ENCODE measurements around the gene KIAA1614. TPM values are rescaled to one million over a fixed set of nuclear protein-coding genes. Genes with fewer than 3 reads are reported as not detected.

Gene KIAA1614
- total and polyA plus RNA-seq, 3 donors from 2014 or later: 3.7 to 4.0 (median 3.7) TPM

DNA sequence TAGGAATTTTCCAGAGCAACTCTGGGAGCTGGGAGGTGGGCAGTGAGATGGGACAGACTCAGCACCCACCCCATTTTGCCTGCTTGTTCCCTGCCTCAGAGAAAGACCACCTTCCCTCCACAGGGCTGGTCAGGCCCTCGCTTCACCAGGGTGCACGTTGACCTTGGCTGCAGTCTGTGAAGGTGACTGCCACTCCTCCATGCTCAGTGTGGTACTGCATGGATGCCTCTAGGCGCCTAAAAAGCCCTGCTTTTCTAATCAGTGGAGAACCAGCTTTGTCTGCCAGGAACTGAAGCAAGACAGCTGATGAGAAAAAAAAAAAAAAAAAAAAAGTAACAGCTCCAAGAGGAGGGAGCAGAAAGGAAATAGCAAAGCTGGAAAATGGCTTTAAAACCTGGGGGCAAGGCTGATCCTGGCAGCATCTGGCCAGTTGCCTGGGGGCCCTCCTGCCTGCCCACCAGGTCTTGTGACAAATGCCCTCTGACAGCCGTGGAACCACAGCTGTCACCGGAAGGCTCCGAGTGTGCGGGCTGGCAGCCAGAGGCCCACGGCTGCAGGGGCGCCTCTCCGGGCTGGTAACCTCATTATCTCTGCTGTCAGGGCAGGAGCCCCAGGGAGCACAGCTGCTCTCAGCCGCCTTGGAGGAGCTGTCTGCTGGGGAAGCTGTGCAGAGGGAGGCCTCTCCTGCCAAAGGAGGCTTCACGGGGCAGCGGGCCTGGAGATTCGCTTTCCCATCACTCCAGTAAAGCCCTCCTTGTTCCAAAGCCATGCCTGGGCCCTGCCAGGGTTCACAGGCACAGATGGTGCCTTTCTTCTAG is 13.7 kb downstream of the KIAA1614 start:
- intact Hi-C loops (cut with DNase I; ENCODE audit: low total_unique reads): no loop called here
- no peak overlapping the region for H3K4me3 ChIP-seq
- WGBS, 2 donors: 17 to 57% methylated on average over 11 to 14 of the region's 14 CpGs
- peaks cover 37% of the 10 kb centered on the region for H3K4me1 ChIP-seq
- H3K9me3 ChIP-seq: no peaks in the 10 kb centered on the region
- H3K27me3 ChIP-seq: no peaks in the 10 kb centered on the region
- peak; percentile 59 for DNase-seq
- TF ChIP-seq POLR2A (IDR thresholded peaks at IDR 0.05): no peak
- TF ChIP-seq, protein P1, sequence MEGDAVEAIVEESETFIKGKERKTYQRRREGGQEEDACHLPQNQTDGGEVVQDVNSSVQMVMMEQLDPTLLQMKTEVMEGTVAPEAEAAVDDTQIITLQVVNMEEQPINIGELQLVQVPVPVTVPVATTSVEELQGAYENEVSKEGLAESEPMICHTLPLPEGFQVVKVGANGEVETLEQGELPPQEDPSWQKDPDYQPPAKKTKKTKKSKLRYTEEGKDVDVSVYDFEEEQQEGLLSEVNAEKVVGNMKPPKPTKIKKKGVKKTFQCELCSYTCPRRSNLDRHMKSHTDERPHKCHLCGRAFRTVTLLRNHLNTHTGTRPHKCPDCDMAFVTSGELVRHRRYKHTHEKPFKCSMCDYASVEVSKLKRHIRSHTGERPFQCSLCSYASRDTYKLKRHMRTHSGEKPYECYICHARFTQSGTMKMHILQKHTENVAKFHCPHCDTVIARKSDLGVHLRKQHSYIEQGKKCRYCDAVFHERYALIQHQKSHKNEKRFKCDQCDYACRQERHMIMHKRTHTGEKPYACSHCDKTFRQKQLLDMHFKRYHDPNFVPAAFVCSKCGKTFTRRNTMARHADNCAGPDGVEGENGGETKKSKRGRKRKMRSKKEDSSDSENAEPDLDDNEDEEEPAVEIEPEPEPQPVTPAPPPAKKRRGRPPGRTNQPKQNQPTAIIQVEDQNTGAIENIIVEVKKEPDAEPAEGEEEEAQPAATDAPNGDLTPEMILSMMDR (IDR thresholded peaks at IDR 0.05): no peak
- no peaks in the 10 kb centered on the region for H3K36me3 ChIP-seq (ENCODE audit: low read depth, missing control alignments)
- H3K27ac ChIP-seq: peak overlapping the region in 1 of 2 donors; percentile 8

DNA sequence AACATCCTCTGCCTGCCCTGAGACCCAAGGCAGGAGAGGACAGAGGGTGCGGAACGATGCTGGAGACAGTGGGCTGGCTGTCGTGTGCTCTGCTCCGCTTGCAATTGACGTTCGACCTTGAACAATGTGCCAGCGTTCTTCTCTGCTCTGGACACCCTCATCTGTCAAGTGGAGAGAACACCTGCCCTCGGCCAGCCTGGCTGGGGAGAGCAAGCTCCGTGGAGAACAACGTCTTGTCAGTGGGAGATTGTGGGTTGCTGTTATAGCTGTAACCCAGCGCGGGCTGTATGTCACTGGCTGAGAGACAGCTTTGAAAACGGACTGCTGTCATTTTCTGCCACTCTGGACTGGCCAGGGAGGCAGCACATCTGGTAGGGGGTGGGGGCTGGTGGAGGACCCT is 14.7 kb downstream of the KIAA1614 start:
- no peaks in the 10 kb centered on the region for H3K9me3 ChIP-seq
- TF ChIP-seq POLR2A (IDR thresholded peaks at IDR 0.05): no peak
- TF ChIP-seq, protein P1 (IDR thresholded peaks at IDR 0.05): no peak
- H3K36me3 ChIP-seq (ENCODE audit: low read depth, missing control alignments): no peaks in the 10 kb centered on the region
- peak; percentile 33 for DNase-seq
- intact Hi-C loops (cut with DNase I; ENCODE audit: low total_unique reads): no loop called here
- H3K27me3 ChIP-seq: no peaks in the 10 kb centered on the region
- no peak overlapping the region for H3K4me3 ChIP-seq
- H3K4me1 ChIP-seq: peaks cover 37% of the 10 kb centered on the region
- WGBS, 2 donors: 49 to 51% methylated on average over 9 to 13 of the region's 13 CpGs
- H3K27ac ChIP-seq: peak overlapping the region in 1 of 2 donors; percentile 8

DNA sequence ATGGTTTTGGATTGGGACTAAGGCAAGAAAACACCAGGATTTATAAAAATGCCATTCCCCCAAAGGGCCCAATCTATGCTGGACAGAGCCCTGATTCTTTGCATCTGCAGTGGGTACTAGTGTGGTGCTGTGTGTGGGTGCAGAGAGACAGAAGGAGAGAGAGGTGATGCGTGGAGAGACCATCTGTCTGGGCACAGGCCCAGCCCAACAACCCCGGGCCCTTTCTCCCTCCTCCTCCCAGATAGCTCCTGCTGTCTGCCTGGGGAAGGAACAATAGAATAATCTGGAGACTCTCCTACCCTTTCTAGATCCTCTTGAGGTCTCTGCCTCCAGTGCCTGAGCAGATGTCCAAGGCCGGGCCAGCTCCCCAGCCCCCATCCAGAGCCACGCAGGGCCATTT is 15.1 kb downstream of the KIAA1614 start:
- TF ChIP-seq POLR2A (IDR thresholded peaks at IDR 0.05): no peak
- TF ChIP-seq, protein P1 (IDR thresholded peaks at IDR 0.05): no peak
- Histone ChIP-seq H3K4me1 (peaks cover 37% of the 10 kb centered on the region), H3K27me3 (no peaks in the 10 kb centered on the region), H3K36me3 (ENCODE audit: low read depth, missing control alignments) (no peaks in the 10 kb centered on the region), H3K9me3 (no peaks in the 10 kb centered on the region), H3K4me3 (no peak overlapping the region), H3K27ac (peak overlapping the region in 1 of 2 donors; percentile 45)
- 31 to 39% methylated on average over 4 of the region's 4 CpGs for WGBS, 2 donors
- no peak for DNase-seq
- intact Hi-C loops (cut with DNase I; ENCODE audit: low total_unique reads): no loop called here

DNA sequence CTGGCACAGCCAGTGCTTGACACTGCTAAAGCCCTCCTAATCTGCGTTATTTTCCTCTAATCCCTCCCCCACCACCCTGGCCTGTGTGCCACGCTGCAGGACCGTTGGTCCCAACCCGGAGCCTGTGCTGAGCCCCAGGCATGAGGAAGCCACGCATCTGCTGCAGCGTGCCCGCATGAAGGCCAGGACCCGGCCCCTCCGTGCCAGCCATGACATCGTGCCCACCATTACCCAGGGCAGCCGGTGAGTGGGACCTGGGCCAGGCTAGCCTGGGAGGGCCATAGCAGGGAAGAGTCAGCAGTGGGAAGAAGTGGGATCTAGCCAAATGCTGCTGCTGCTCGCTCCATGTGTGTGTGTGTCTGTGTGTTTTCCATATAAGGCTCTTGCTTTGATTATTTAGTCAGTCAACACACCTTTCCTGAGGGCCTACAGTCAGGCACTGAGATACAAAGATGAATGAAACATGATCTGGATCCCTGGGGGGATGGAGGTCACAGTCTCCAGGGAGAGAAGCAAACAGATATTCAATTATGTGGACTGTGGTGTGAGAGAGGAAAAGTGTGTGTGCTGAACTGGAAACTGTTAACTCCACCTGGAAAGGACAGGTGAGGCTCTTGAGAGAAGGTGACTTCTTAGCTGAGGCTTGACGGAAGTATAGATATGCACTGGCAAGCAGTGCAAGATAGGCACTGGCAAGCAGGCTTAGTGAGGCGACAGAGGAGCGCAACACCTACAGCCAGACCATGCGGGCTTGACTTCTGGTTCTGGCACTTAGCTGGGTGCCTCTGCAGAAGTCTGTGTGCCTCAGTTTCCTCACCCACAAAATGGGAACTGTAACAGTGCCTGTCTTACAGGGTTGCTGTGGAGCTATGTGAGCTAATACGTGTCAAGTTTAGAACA is 15.9 kb downstream of the KIAA1614 start:
- peak overlapping the region in 1 of 2 donors; percentile 45 for H3K27ac ChIP-seq
- no peaks in the 10 kb centered on the region for H3K9me3 ChIP-seq
- WGBS, 2 donors: 62 to 74% methylated on average over 13 to 17 of the region's 17 CpGs
- intact Hi-C loops (cut with DNase I; ENCODE audit: low total_unique reads): no loop called here
- no peak for DNase-seq
- no peaks in the 10 kb centered on the region for H3K36me3 ChIP-seq (ENCODE audit: low read depth, missing control alignments)
- H3K4me3 ChIP-seq: no peak overlapping the region
- H3K4me1 ChIP-seq: peaks cover 37% of the 10 kb centered on the region
- no peak for TF ChIP-seq POLR2A (IDR thresholded peaks at IDR 0.05)
- TF ChIP-seq, protein P1 (IDR thresholded peaks at IDR 0.05): no peak
- no peaks in the 10 kb centered on the region for H3K27me3 ChIP-seq
